Measurements from ENCODE around the gene ZBED4.

GRCh38 chr22:49877642-49878041 lies 24.0 kb downstream of the ZBED4 start:
- TF ChIP-seq CTCF (IDR thresholded peaks at IDR 0.05): no peak
- no peak for TF ChIP-seq POLR2AphosphoS5 (IDR thresholded peaks at IDR 0.05)
- no peak for TF ChIP-seq EP300 (IDR thresholded peaks at IDR 0.05; ENCODE audit: low read depth)
- no peak for TF ChIP-seq POLR2A (IDR thresholded peaks at IDR 0.05)

Data from transverse colon (tissue), 4 donors.